ENCODE measurements around the gene CYTH3.

GRCh38 chr7:6154542-6155404 lies 117.7 kb downstream of the CYTH3 start:
- TF ChIP-seq RAD21 (IDR thresholded peaks at IDR 0.05; ENCODE audit: low read depth) (no peak), EP300 (IDR thresholded peaks at IDR 0.05; ENCODE audit: borderline replicate concordance) (no peak), REST (IDR thresholded peaks at IDR 0.05; ENCODE audit: low read depth) (no peak), FOXM1 (IDR thresholded peaks at IDR 0.05; ENCODE audit: borderline replicate concordance, low read depth) (no peak), CREB1 (IDR thresholded peaks at IDR 0.05; ENCODE audit: low read depth) (no peak), CEBPB (IDR thresholded peaks at IDR 0.05) (no peak), MAX (IDR thresholded peaks at IDR 0.05) (no peak), TEAD4 (IDR thresholded peaks at IDR 0.05) (no peak), YY1 (IDR thresholded peaks at IDR 0.05; ENCODE audit: low read depth) (no peak), EGR1 (IDR thresholded peaks at IDR 0.05) (no peak), TAF1 (IDR thresholded peaks at IDR 0.05; ENCODE audit: low read depth) (no peak)

Measured in Ishikawa (cell line).